NB4 (cell line): Measurements from ENCODE around the gene TTC31.

Source experiments
- DNase-seq: peaks from one replicate; pipeline ENCODE4 v3.0.0; 2010; ENCODE audit warnings: low read depth
- H3K4me3 ChIP-seq: one replicate; pipeline ENCODE4 v1.5.1; 2011; ENCODE audit warnings: mild to moderate bottlenecking, low read depth, low read length, moderate library complexity
- CTCF ChIP-seq: IDR thresholded peaks from one replicate; pipeline ENCODE4 v1.5.1; 2012; ENCODE audit warnings: low read depth, low read length
- MAX ChIP-seq: IDR thresholded peaks from 2 replicates; pipeline ENCODE4 v1.6.1; 2011; ENCODE audit warnings: low read depth, low read length
- MYC ChIP-seq: IDR thresholded peaks from 2 replicates; pipeline ENCODE4 v1.6.1; 2011; ENCODE audit warnings: low read depth, low read length
- POLR2A ChIP-seq: IDR thresholded peaks from 2 replicates; pipeline ENCODE4 v1.6.1; 2011; ENCODE audit warnings: mild to moderate bottlenecking; ENCODE audit not compliant: insufficient read length; ENCODE audit errors: extremely low read depth

Gene TTC31

GRCh38 chr2:74488643-74489481 lies 6.0 kb downstream of the TTC31 start:
- DNase-seq, result no peak
- no peak for TF ChIP-seq MAX
- no peak for TF ChIP-seq MYC
- no peak for TF ChIP-seq POLR2A
- no peak for TF ChIP-seq CTCF
- H3K4me3 ChIP-seq, result no peak overlapping the region

- H3K4me3 ChIP-seq, result no peak overlapping the region
- TF ChIP-seq POLR2A (no peak), CTCF (no peak), MAX (no peak), MYC (no peak)
- no peak for DNase-seq
Observed at GRCh38 chr2:74489906-74490305, 7.0 kb downstream of the TTC31 start.

- no peak for DNase-seq
- H3K4me3 ChIP-seq, result no peak overlapping the region
- no peak for TF ChIP-seq MYC
- TF ChIP-seq POLR2A, result no peak
- no peak for TF ChIP-seq CTCF
- TF ChIP-seq MAX, result no peak
Observed at GRCh38 chr2:74491648-74492544, 9.0 kb downstream of the TTC31 start.

GRCh38 chr2:74493546-74493945 lies 10.7 kb downstream of the TTC31 start:
- no peak for TF ChIP-seq MYC
- no peak for TF ChIP-seq POLR2A
- TF ChIP-seq CTCF, result no peak
- TF ChIP-seq MAX, result no peak
- no peak overlapping the region for H3K4me3 ChIP-seq
- no peak for DNase-seq

- H3K4me3 ChIP-seq, result no peak overlapping the region
- TF ChIP-seq POLR2A (no peak), MAX (no peak), MYC (no peak), CTCF (no peak)
- no peak for DNase-seq
Observed at GRCh38 chr2:74495440-74495839, 12.6 kb downstream of the TTC31 start.
